GM12872 (cell line): ENCODE results near the gene FHL3.

ENCODE experiments used
- TF ChIP-seq, protein P1 (sequence below): IDR thresholded peaks from 3 replicates; pipeline ENCODE4 v1.5.1; 2011; ENCODE audit warnings: low read depth, mild to moderate bottlenecking, low read length, moderate library complexity; ENCODE audit not compliant: insufficient read depth

The FHL3 gene, protein sequence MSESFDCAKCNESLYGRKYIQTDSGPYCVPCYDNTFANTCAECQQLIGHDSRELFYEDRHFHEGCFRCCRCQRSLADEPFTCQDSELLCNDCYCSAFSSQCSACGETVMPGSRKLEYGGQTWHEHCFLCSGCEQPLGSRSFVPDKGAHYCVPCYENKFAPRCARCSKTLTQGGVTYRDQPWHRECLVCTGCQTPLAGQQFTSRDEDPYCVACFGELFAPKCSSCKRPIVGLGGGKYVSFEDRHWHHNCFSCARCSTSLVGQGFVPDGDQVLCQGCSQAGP

GRCh38 chr1:38005195-38006007 is at the start of gene FHL3:
Gene FHL3, minus strand, starts transcription at chr1:38005514. Its CDS starts 6,102 bp downstream, at chr1:37999412.
- TF ChIP-seq, protein P1, sequence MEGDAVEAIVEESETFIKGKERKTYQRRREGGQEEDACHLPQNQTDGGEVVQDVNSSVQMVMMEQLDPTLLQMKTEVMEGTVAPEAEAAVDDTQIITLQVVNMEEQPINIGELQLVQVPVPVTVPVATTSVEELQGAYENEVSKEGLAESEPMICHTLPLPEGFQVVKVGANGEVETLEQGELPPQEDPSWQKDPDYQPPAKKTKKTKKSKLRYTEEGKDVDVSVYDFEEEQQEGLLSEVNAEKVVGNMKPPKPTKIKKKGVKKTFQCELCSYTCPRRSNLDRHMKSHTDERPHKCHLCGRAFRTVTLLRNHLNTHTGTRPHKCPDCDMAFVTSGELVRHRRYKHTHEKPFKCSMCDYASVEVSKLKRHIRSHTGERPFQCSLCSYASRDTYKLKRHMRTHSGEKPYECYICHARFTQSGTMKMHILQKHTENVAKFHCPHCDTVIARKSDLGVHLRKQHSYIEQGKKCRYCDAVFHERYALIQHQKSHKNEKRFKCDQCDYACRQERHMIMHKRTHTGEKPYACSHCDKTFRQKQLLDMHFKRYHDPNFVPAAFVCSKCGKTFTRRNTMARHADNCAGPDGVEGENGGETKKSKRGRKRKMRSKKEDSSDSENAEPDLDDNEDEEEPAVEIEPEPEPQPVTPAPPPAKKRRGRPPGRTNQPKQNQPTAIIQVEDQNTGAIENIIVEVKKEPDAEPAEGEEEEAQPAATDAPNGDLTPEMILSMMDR, result no peak

DNA sequence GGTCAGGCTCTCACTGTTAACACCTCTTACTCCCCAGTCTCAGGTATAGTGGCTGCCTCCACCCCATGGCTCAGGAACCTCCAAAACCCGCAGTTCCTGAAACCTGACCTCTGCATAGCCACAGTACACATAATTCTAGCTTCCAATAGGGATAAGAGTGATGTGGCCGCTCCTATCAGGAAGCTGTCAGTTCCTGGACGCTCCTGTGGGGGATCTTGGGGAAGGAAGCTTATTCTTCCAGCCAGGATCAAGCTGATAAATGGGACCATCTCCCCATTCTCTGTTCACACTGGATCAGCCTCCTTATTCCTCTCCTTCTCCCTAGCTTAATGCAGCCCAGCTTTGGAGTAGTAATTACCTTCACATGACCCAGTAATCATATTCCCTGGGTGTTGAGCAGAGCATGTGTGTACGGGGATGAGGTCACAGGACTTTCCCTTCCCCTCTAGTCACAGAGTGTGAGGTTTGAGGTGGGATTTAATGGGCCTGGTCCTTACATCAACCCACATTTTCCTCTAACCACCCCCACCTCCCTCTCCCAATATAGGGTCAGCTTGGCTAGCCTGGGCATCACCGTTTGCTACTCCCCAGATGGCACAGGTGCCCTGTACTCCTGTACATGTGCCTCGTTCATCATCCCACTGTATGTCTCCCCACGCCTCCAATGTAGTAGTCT is 48.2 kb upstream of the FHL3 start:
- TF ChIP-seq, protein P1, result no peak

DNA sequence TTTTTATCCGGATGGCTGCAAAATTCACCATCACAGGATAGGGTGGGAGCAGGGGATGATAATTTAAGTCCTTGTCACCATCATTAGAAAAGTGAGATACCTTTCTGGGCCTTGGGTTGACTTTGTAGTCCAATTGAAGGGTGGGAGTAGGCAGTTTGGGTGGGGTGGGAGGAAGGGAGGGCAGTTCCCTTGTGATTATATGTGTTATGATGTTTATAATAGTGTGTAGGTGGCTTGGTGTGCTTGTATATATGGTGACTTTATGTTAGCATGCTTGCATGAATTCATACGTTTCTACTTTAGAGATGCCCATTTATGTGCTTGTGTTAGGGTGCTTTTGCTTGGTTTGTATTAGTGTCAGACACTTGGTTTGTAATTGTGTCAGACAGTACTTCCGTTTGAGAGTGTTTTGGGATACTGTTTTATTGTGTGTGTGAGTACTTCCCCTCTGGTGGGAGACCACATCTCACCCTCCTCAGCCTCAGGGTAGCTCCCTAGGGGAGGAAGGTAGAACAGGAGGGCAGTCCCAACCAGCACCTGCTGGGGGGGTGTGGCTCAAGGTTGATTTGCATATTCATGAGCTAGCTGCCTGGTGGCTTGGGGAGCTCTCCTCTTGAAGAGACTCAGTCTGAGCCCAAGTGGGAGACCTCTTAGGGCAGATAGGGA is 47.6 kb upstream of the FHL3 start:
- TF ChIP-seq, protein P1, result no peak

GRCh38 chr1:38051079-38051543 is 45.8 kb upstream of the FHL3 start:
- TF ChIP-seq, protein P1, result 0 out of 3 replicates have a peak, but pooled peaks have one; percentile 18

GRCh38 chr1:38050397-38051078 is 45.2 kb upstream of the FHL3 start:
- TF ChIP-seq, protein P1, result no peak

DNA sequence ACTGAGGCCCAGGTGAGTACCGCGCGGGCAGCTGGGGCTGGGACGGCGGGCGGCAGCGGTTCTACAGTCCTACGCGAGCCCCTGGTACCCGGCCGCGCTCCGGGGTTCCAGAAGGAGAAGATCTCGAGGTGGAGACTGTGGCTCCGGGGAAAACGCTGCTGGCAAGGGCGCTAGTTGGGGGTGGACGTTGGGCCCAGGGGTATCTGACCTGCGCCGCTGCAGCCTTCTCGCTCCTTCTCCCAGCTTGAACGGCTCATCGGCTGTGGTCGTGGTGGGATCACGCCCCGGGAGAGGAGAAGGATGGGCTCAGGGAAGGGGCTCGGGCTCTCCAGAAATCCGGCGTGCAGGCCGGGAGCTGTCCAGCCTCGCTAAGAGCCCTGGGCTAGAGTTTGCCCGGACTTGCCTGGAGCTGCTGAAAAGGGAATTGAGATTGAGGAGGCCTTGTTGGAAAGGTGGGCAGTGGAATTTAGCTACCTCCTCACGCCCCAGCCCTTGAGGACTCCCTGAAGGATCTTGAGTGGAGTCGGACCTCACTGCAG is 42.4 kb upstream of the FHL3 start:
- TF ChIP-seq, protein P1, result no peak
